Heart left ventricle (tissue), 16 donors: Measurements from ENCODE around the gene KRTAP1-4. TPM values are rescaled to one million over a fixed set of nuclear protein-coding genes. Genes with fewer than 3 reads are reported as not detected.
"Not testable (repeated sequence)": the region's sequence is repeated elsewhere in the genome, so short reads cannot be mapped to it uniquely, and the experiment has no call there.

Experiments
- ATAC-seq, 4 donors: fragments of 200-7000 bp; cut with Tn5 transposase; one replicate each; pipeline ENCODE4 v1.9.1; 2020 to 2022; ENCODE audit warnings: moderate library complexity in 4 of 4, mild to moderate bottlenecking in 3 of 4, moderate number of reproducible peaks in 1 of 4
- DNase-seq, 5 donors: peaks; one replicate each; pipeline ENCODE4 v3.0.0-alpha.2; 2020
- H3K27ac ChIP-seq, 12 donors: fragments of 200-600 bp; sonication (generic) in 4 of 12; one replicate each; pipeline versions ENCODE4 v1.5.0 to v1.8.0; 2016 to 2022; ENCODE audit warnings: mild to moderate bottlenecking in 2 of 12
- H3K27me3 ChIP-seq, 9 donors: fragments of 200-600 bp; sonication (generic) in 2 of 9; one replicate each; pipeline versions ENCODE4 v1.5.1 to v1.8.0; 2016 to 2022; ENCODE audit warnings: mild to moderate bottlenecking in 3 of 9
- H3K36me3 ChIP-seq, 9 donors: fragments of 200-600 bp; sonication (generic) in 2 of 9; one replicate each; pipeline versions ENCODE4 v1.5.0 to v1.8.0; 2018 to 2022; ENCODE audit warnings: mild to moderate bottlenecking in 2 of 9
- H3K4me1 ChIP-seq, 12 donors: fragments of 200-600 bp; sonication (generic) in 4 of 12; one replicate each; pipeline versions ENCODE4 v1.5.0 to v1.8.0; 2016 to 2022; ENCODE audit warnings: mild to moderate bottlenecking in 3 of 12
- H3K4me3 ChIP-seq, 12 donors: fragments of 200-600 bp; sonication (generic) in 4 of 12; one replicate each; pipeline versions ENCODE4 v1.5.0 to v1.8.0; 2017 to 2022; ENCODE audit warnings: mild to moderate bottlenecking in 9 of 12, moderate library complexity in 4 of 12
- H3K9me3 ChIP-seq, 12 donors: fragments of 200-600 bp; sonication (generic) in 4 of 12; one replicate each; pipeline versions ENCODE4 v1.5.0 to v1.8.0; 2016 to 2022; ENCODE audit warnings: mild to moderate bottlenecking in 1 of 12
- CTCF ChIP-seq, 12 donors: fragments of 200-600 bp; sonication (generic) in 4 of 12; IDR thresholded peaks; one replicate each; pipeline versions ENCODE4 v1.5.0 to v1.8.0; 2018 to 2022; ENCODE audit warnings: antibody characterized with exemption in 12 of 12, mild to moderate bottlenecking in 5 of 12
- POLR2A ChIP-seq, 2 donors: fragments of 450-650 bp; IDR thresholded peaks; one replicate each; pipeline ENCODE4 v1.6.1; 2017; ENCODE audit warnings: antibody characterized with exemption in 2 of 2, mild to moderate bottlenecking in 2 of 2, moderate library complexity in 2 of 2
- WGBS, 4 donors: extraction: QIAGEN DNeasy Blood & Tissue Kit in 2 of 4; methylation state at CpG; one replicate each; pipeline versions ENCODE4 v1.1.5 to v1.1.7; 2013 to 2018; 5-methylcytosine and 5-hydroxymethylcytosine counted together
- intact Hi-C, 10 donors: fragments of 100-400 bp; cut with DNase I; formaldehyde crosslinking; loops; one replicate each; pipeline versions ENCODE4 v1.11.1 to v1.14.2; 2022
- polyA plus RNA-seq, 2 donors: library from polyadenylated mRNA; stranded (reverse); fragments of 200-250 nt; gene quantifications; one replicate each; pipeline ENCODE4 v1.2.3, GENCODE V29; 2013
- total RNA-seq, 9 donors: library from RNA; depleted of rRNA in 2 of 9; stranded (reverse); fragments of >200 nt in 2 of 9; fragmentation: NEBNext Ultra II Directional in 3 of 9; extraction: Animal tissue kit (Norgen Biotek cat#: 25700) in 3 of 9; gene quantifications; one replicate each; pipeline versions ENCODE4 v1.1.0 to v1.2.4, GENCODE V29; 2016 to 2023
- donor health status: ischemic (EF 13 %, LVEDD 7.1; RV severe dilation, severe dysfunction).
- donor health status: healthy with polysubstance abuse.
- donor health status: DM: no; HTN: yes; CAD: no.
- donor health status: DM: no; HTN: no; CAD: no.
- donor health status: ischemic (EF 25% LVEDD 6.9; RV normal size, moderate dysfunction).
- donor health status: ischemic (EF 25% LVEDD 5.7; RV mildly dilated, moderate dysfunction).
- donor health status: healthy.
- donor health status: DM: yes; HTN: yes; CAD: no.
- donor health status: ischemic (EF 35%, LVEDD 5.7; RV mildly dilated, moderate dysfunction).
- donor health status: nonischemic (EF 11% LVEDD 7.7; RV severe dilation, severe dysfunction).
- donor health status: DM: yes; HTN: yes; CAD: no.
- donor health status: PGD.
- donor health status: ischemic (EF 29% LVEDD 5.4; RV normal size, mild dysfunction).
- donor health status: nonischemic (EF 23%, LVEDD 6.1; RV moderate dilation, normal function).

KRTAP1-4 gene
- total and polyA plus RNA-seq, 11 donors = not detected

GRCh38 chr17:41064301-41064700, 34.3 kb upstream of the KRTAP1-4 start:
- Histone ChIP-seq H3K27me3 (peaks cover 0 to 35% (median 10%) of the 10 kb centered on the region in 9 donors), H3K27ac (no peak overlapping the region), H3K4me3 (no peak overlapping the region), H3K9me3 (no peaks in the 10 kb centered on the region), H3K36me3 (no peaks in the 10 kb centered on the region), H3K4me1 (no peaks in the 10 kb centered on the region)
- intact Hi-C loops = no loop called here
- WGBS, 4 donors = 74 to 90% (median 82%) methylated on average over 1 of the region's 1 CpG
- ATAC-seq (no peak), DNase-seq (no peak)
- TF ChIP-seq CTCF (IDR thresholded peaks at IDR 0.05) = no peak
- TF ChIP-seq POLR2A (IDR thresholded peaks at IDR 0.05) = no peak

GRCh38 chr17:41063449-41063848, 33.5 kb upstream of the KRTAP1-4 start:
- Histone ChIP-seq H3K27ac (no peak overlapping the region), H3K27me3 (peaks cover 0 to 43% (median 17%) of the 10 kb centered on the region in 9 donors), H3K36me3 (no peaks in the 10 kb centered on the region), H3K4me3 (no peak overlapping the region), H3K4me1 (no peaks in the 10 kb centered on the region), H3K9me3 (no peaks in the 10 kb centered on the region)
- ATAC-seq = no peak
- 81 to 91% (median 85%) methylated on average over 4 of the region's 4 CpGs for WGBS, 4 donors
- TF ChIP-seq CTCF (IDR thresholded peaks at IDR 0.05) (no peak), POLR2A (IDR thresholded peaks at IDR 0.05) (no peak)
- DNase-seq = no peak
- intact Hi-C loops = no loop called here

- Histone ChIP-seq H3K9me3 (peaks cover 0 to 6% (median 0%) of the 10 kb centered on the region in 12 donors), H3K27me3 (peaks cover 0 to 58% (median 27%) of the 10 kb centered on the region in 9 donors), H3K4me1 (no peaks in the 10 kb centered on the region), H3K4me3 (no peak overlapping the region), H3K27ac (no peak overlapping the region), H3K36me3 (no peaks in the 10 kb centered on the region)
- TF ChIP-seq POLR2A (IDR thresholded peaks at IDR 0.05) (no peak), CTCF (IDR thresholded peaks at IDR 0.05) (no peak)
- WGBS, 4 donors = 64 to 82% (median 73%) methylated on average over 1 of the region's 1 CpG
- intact Hi-C loops = no loop called here
- DNase-seq (no peak), ATAC-seq (no peak)
Observed at GRCh38 chr17:41061964-41062363, 32.0 kb upstream of the KRTAP1-4 start.

GRCh38 chr17:41060052-41060604, 30.1 kb upstream of the KRTAP1-4 start, which contains the start of gene KRTAP2-3:
TSS of gene KRTAP2-3 (minus strand) at chr17:41060114. CDS start at chr17:41060050, 64 bp downstream.
- peaks cover 0 to 64% (median 27%) of the 10 kb centered on the region in 9 donors for H3K27me3 ChIP-seq
- ATAC-seq (no peak), DNase-seq (no peak)
- H3K4me3 ChIP-seq = no peak within 1 kb of the TSS
- H3K27ac ChIP-seq = no peak within 1 kb of the TSS
- H3K9me3 ChIP-seq = peaks cover 0 to 6% (median 0%) of the 10 kb centered on the region in 12 donors
- H3K4me1 ChIP-seq = no peaks in the 10 kb centered on the region
- H3K36me3 ChIP-seq = no peaks in the 10 kb centered on the region
- TF ChIP-seq CTCF (IDR thresholded peaks at IDR 0.05) (no peak), POLR2A (IDR thresholded peaks at IDR 0.05) (no peak)
- intact Hi-C loops = no loop called here
- WGBS, 4 donors = 54 to 62% (median 58%) methylated on average over 6 of the region's 6 CpGs

GRCh38 chr17:41059276-41060051, 29.5 kb upstream of the KRTAP1-4 start:
- peaks cover 0 to 63% (median 27%) of the 10 kb centered on the region in 9 donors for H3K27me3 ChIP-seq
- intact Hi-C loops, H3K4me3 ChIP-seq, H3K9me3 ChIP-seq, H3K27ac ChIP-seq, DNase-seq, ATAC-seq, H3K4me1 ChIP-seq, H3K36me3 ChIP-seq: not testable (repeated sequence)
- 24 to 31% (median 25%) methylated on average over 8 to 12 of the region's 31 CpGs for WGBS, 4 donors
